Measurements from ENCODE around the gene BRI3BP. TPM values are rescaled to one million over a fixed set of nuclear protein-coding genes. Genes with fewer than 3 reads are reported as not detected.

BRI3BP gene
- total RNA-seq, 1 experiment from 2014 or later: 19.4 TPM

DNA sequence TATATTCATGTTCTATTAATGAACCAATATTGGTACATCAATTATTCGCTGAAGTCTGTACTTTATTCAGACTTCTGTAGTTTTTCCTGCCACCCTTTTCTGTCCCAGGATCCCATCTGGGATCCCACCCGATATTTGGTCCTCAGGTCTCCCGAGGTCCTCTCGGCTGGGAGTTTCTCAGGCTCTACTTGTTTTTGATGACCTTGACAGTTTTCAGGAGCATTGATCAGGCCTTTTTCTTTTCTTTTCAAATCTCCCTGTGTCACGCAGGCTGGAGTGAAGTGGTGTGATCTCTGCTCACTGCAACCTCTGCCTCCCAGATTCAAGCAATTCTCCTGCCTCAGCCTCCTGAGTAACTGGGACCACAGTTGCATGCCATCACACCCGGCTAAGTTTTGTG, 11.2 kb downstream of the BRI3BP start:
- intact Hi-C loops (cut with micrococcal nuclease; ENCODE audit: unreplicated experiment): no loop called here
- Histone ChIP-seq H3K9me3 (ENCODE audit: insufficient read depth, low read depth) (no peaks in the 10 kb centered on the region), H3K27ac (no peak overlapping the region), H3F3A (ENCODE audit: insufficient read depth, low read depth) (no peaks in the 10 kb centered on the region), H2AFZ (no peak overlapping the region), H3K27me3 (ENCODE audit: insufficient read depth, low read depth) (no peaks in the 10 kb centered on the region), H3K4me2 (no peak overlapping the region), H4K20me1 (ENCODE audit: insufficient read depth) (no peaks in the 10 kb centered on the region), H3K36me3 (ENCODE audit: low read depth) (no peaks in the 10 kb centered on the region), H3K4me1 (replicated peaks; ENCODE audit: insufficient read depth) (no peaks in the 10 kb centered on the region), H3K9me2 (ENCODE audit: insufficient read depth) (no peaks in the 10 kb centered on the region), H3K4me3 (no peak overlapping the region), H3K79me2 (ENCODE audit: low read depth) (peaks cover 4% of the 10 kb centered on the region; the same call in 1 of the 2 replicates)
- ChIA-PET POLR2A (ENCODE audit: unreplicated experiment) (no interaction called here), CTCF (no interaction called here)
- TF ChIP-seq EZH2 (IDR thresholded peaks at IDR 0.05; ENCODE audit: low read depth) (no peak), CTCF (conservative IDR thresholded peaks at IDR 0.05) (no peak)
- DNase-seq: no peak
- no TSS peak for BruUV-seq (replicated peaks)

- Histone ChIP-seq H3K27me3 (ENCODE audit: insufficient read depth, low read depth) (no peaks in the 10 kb centered on the region), H3K9me2 (ENCODE audit: insufficient read depth) (no peaks in the 10 kb centered on the region), H2AFZ (no peak overlapping the region), H3F3A (ENCODE audit: insufficient read depth, low read depth) (no peaks in the 10 kb centered on the region), H4K20me1 (ENCODE audit: insufficient read depth) (no peaks in the 10 kb centered on the region), H3K79me2 (ENCODE audit: low read depth) (peaks cover 4% of the 10 kb centered on the region; the same call in 1 of the 2 replicates), H3K9me3 (ENCODE audit: insufficient read depth, low read depth) (no peaks in the 10 kb centered on the region), H3K4me3 (no peak overlapping the region), H3K4me1 (replicated peaks; ENCODE audit: insufficient read depth) (no peaks in the 10 kb centered on the region), H3K4me2 (no peak overlapping the region), H3K27ac (no peak overlapping the region), H3K36me3 (ENCODE audit: low read depth) (no peaks in the 10 kb centered on the region)
- POLR2A ChIA-PET (ENCODE audit: unreplicated experiment): no interaction called here
- DNase-seq: no peak
- no TSS peak for BruUV-seq (replicated peaks)
- TF ChIP-seq EZH2 (IDR thresholded peaks at IDR 0.05; ENCODE audit: low read depth) (no peak), CTCF (conservative IDR thresholded peaks at IDR 0.05) (no peak)
- CTCF ChIA-PET: no interaction called here
- intact Hi-C loops (cut with micrococcal nuclease; ENCODE audit: unreplicated experiment): no loop called here
These were observed 12.2 kb downstream of the BRI3BP start for GRCh38 chr12:125005652-125006051.

GRCh38 chr12:125006365-125006764, 12.9 kb downstream of the BRI3BP start:
- POLR2A ChIA-PET (ENCODE audit: unreplicated experiment): no interaction called here
- H3K79me2 ChIP-seq (ENCODE audit: low read depth): peaks cover 4% of the 10 kb centered on the region; the same call in 1 of the 2 replicates

More at GRCh38 chr12:125006365-125006764, 12.9 kb downstream of the BRI3BP start:
- Histone ChIP-seq H3F3A (ENCODE audit: insufficient read depth, low read depth) (no peaks in the 10 kb centered on the region), H3K27ac (no peak overlapping the region), H3K4me2 (no peak overlapping the region), H4K20me1 (ENCODE audit: insufficient read depth) (no peaks in the 10 kb centered on the region), H2AFZ (no peak overlapping the region), H3K4me3 (no peak overlapping the region), H3K27me3 (ENCODE audit: insufficient read depth, low read depth) (no peaks in the 10 kb centered on the region), H3K9me2 (ENCODE audit: insufficient read depth) (no peaks in the 10 kb centered on the region), H3K36me3 (ENCODE audit: low read depth) (no peaks in the 10 kb centered on the region), H3K9me3 (ENCODE audit: insufficient read depth, low read depth) (no peaks in the 10 kb centered on the region), H3K4me1 (replicated peaks; ENCODE audit: insufficient read depth) (no peaks in the 10 kb centered on the region)
- no TSS peak for BruUV-seq (replicated peaks)
- no peak for DNase-seq
- TF ChIP-seq EZH2 (IDR thresholded peaks at IDR 0.05; ENCODE audit: low read depth) (no peak), CTCF (conservative IDR thresholded peaks at IDR 0.05) (no peak)
- intact Hi-C loops (cut with micrococcal nuclease; ENCODE audit: unreplicated experiment): no loop called here
- CTCF ChIA-PET: no interaction called here
